ENCODE data around the gene TCAF1. TPM values are rescaled to one million over a fixed set of nuclear protein-coding genes. Genes with fewer than 3 reads are reported as not detected.
"Not testable (repeated sequence)": the region's sequence is repeated elsewhere in the genome, so short reads cannot be mapped to it uniquely, and the experiment has no call there.

The TCAF1 gene
- total RNA-seq, 2 experiments from 2014 or later: 14.6 to 15.5 TPM

- DNase-seq; H3K4me3 Mint-ChIP-seq; H3K27ac Mint-ChIP-seq; POLR2A ChIA-PET; H3K27me3 Mint-ChIP-seq; CTCF ChIA-PET; H3K9me3 Mint-ChIP-seq; H3K36me3 Mint-ChIP-seq (ENCODE audit: low read depth); H3K4me1 Mint-ChIP-seq: not testable (repeated sequence)
Measured at GRCh38 chr7:143824295-143825135, 77.5 kb downstream of the TCAF1 start.

GRCh38 chr7:143823634-143824294 lies 78.2 kb downstream of the TCAF1 start:
- H3K9me3 Mint-ChIP-seq; DNase-seq; H3K36me3 Mint-ChIP-seq (ENCODE audit: low read depth); H3K4me3 Mint-ChIP-seq; CTCF ChIA-PET; POLR2A ChIA-PET; H3K4me1 Mint-ChIP-seq; H3K27me3 Mint-ChIP-seq: not testable (repeated sequence)
- peak overlapping the region; percentile 33 for H3K27ac Mint-ChIP-seq

- H3K4me1 Mint-ChIP-seq; H3K9me3 Mint-ChIP-seq; POLR2A ChIA-PET; CTCF ChIA-PET; DNase-seq; H3K27me3 Mint-ChIP-seq; H3K4me3 Mint-ChIP-seq; H3K36me3 Mint-ChIP-seq (ENCODE audit: low read depth): not testable (repeated sequence)
- peak overlapping the region; percentile 46 for H3K27ac Mint-ChIP-seq
Measured at GRCh38 chr7:143821392-143822277, 80.3 kb downstream of the TCAF1 start.

GRCh38 chr7:143817873-143818272 lies 84.1 kb downstream of the TCAF1 start:
- H3K27me3 Mint-ChIP-seq; H3K4me3 Mint-ChIP-seq; CTCF ChIA-PET; DNase-seq; H3K4me1 Mint-ChIP-seq; H3K27ac Mint-ChIP-seq; H3K36me3 Mint-ChIP-seq (ENCODE audit: low read depth); POLR2A ChIA-PET; H3K9me3 Mint-ChIP-seq: not testable (repeated sequence)

GRCh38 chr7:143816471-143817133 lies 85.4 kb downstream of the TCAF1 start:
- H3K27me3 Mint-ChIP-seq; POLR2A ChIA-PET; H3K4me1 Mint-ChIP-seq; H3K9me3 Mint-ChIP-seq; H3K27ac Mint-ChIP-seq; CTCF ChIA-PET; DNase-seq; H3K36me3 Mint-ChIP-seq (ENCODE audit: low read depth); H3K4me3 Mint-ChIP-seq: not testable (repeated sequence)

GRCh38 chr7:143810639-143811038 lies 91.3 kb downstream of the TCAF1 start:
- POLR2A ChIA-PET; CTCF ChIA-PET; H3K4me1 Mint-ChIP-seq; H3K9me3 Mint-ChIP-seq; DNase-seq; H3K27me3 Mint-ChIP-seq; H3K27ac Mint-ChIP-seq; H3K4me3 Mint-ChIP-seq; H3K36me3 Mint-ChIP-seq (ENCODE audit: low read depth): not testable (repeated sequence)

GRCh38 chr7:143806664-143807071 lies 95.3 kb downstream of the TCAF1 start:
- H3K36me3 Mint-ChIP-seq (ENCODE audit: low read depth); CTCF ChIA-PET; H3K4me3 Mint-ChIP-seq; H3K27ac Mint-ChIP-seq; H3K27me3 Mint-ChIP-seq; POLR2A ChIA-PET; H3K9me3 Mint-ChIP-seq; DNase-seq; H3K4me1 Mint-ChIP-seq: not testable (repeated sequence)

Other genes with a start within 250 kb of the TCAF1 start
- gene CTAGE6, start 144.5 kb downstream of the TCAF1 start, total RNA-seq: under 1 TPM; 0.42 to 0.92 TPM
- gene OR2F2, start 33.1 kb upstream of the TCAF1 start, total RNA-seq: not detected
- not detected for gene OR2F1, start 52.7 kb upstream of the TCAF1 start, total RNA-seq
- not detected for gene OR6B1, start 98.1 kb upstream of the TCAF1 start, total RNA-seq
- not detected for gene OR2A5, start 146.8 kb upstream of the TCAF1 start, total RNA-seq
- not detected for gene OR2A25, start 167.6 kb upstream of the TCAF1 start, total RNA-seq
- gene OR2A12, start 184.1 kb upstream of the TCAF1 start, total RNA-seq: not detected
- gene OR2A2, start 207.4 kb upstream of the TCAF1 start, total RNA-seq: not detected
- not detected for gene OR2A14, start 221.0 kb upstream of the TCAF1 start, total RNA-seq